Activated naive CD4-positive, alpha-beta T cell treated with anti-CD3 and anti-CD28 coated beads, Interleukin-2, amount 50 U/mL, for 24 hours (primary cell): ENCODE results near the gene NME8.

Experiments used
- H3K27ac Mint-ChIP-seq: one replicate; pipeline ENCODE4 v1.8.0; 2021; ENCODE audit warnings: mild to moderate bottlenecking, mixed read lengths
- H3K27me3 Mint-ChIP-seq: one replicate; pipeline ENCODE4 v1.8.0; 2021; ENCODE audit warnings: mixed read lengths
- H3K36me3 Mint-ChIP-seq: one replicate; pipeline ENCODE4 v1.8.0; 2021; ENCODE audit warnings: mixed read lengths
- H3K4me1 Mint-ChIP-seq: one replicate; pipeline ENCODE4 v1.8.0; 2021; ENCODE audit warnings: mixed read lengths
- H3K4me3 Mint-ChIP-seq: one replicate; pipeline ENCODE4 v1.8.0; 2021; ENCODE audit warnings: mild to moderate bottlenecking, mixed read lengths
- H3K9me3 Mint-ChIP-seq: one replicate; pipeline ENCODE4 v1.8.0; 2021; ENCODE audit warnings: mixed read lengths

The NME8 gene

DNA sequence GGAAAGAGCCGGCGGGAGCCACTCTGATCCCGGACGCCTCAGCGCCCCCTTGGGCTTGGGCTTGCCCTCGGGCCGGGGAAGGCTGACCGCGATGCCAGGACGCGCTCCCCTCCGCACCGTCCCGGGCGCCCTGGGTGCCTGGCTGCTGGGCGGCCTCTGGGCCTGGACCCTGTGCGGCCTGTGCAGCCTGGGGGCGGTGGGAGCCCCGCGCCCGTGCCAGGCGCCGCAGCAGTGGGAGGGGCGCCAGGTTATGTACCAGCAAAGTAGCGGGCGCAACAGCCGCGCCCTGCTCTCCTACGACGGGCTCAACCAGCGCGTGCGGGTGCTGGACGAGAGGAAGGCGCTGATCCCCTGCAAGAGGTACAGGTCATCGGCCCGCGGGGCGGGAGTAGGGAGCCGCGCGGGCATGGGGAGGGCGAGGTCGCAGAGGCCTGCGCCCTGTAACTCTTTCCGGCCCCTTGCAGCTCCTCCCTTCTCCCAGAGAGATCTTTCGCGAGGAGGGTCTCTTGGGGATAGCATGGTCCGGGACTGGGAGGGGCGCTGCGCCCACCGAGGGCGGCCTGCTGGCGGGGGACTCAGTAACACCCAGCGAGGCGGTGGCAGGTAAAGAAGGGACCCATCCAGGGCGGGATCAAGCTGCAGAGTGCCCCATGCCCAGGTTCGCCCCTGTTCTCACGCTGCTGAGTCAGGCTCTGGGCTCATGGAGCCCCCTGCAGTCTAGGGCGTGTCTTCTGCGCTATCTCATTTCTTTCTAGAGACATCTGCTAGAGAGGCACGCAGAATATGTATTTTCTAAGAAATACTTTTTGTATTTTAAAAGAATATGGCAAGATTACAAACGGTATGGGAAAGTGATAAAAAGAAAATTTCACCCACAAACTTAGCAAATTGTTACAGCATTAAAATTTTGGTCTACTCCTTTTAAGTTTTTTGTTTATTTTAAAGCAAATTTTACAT is 72.7 kb downstream of the NME8 start:
- Mint-ChIP-seq H3K27ac (no peak overlapping the region), H3K27me3 (peaks cover 42% of the 10 kb centered on the region), H3K4me3 (peak overlapping the region; percentile 48), H3K36me3 (peaks cover under 1% of the 10 kb centered on the region), H3K4me1 (peaks cover 14% of the 10 kb centered on the region), H3K9me3 (no peaks in the 10 kb centered on the region)

- H3K4me3 Mint-ChIP-seq, result peak overlapping the region; percentile 48
- no peaks in the 10 kb centered on the region for H3K9me3 Mint-ChIP-seq
- H3K36me3 Mint-ChIP-seq, result peaks cover 1% of the 10 kb centered on the region
- H3K4me1 Mint-ChIP-seq, result peaks cover 12% of the 10 kb centered on the region
- H3K27me3 Mint-ChIP-seq, result peaks cover 44% of the 10 kb centered on the region
- H3K27ac Mint-ChIP-seq, result no peak overlapping the region
These were observed 73.5 kb downstream of the NME8 start for GRCh38 chr7:37921876-37922275.

- H3K27ac Mint-ChIP-seq, result no peak overlapping the region
- H3K4me3 Mint-ChIP-seq, result no peak overlapping the region
- peaks cover 34% of the 10 kb centered on the region for H3K27me3 Mint-ChIP-seq
- H3K4me1 Mint-ChIP-seq, result peaks cover 5% of the 10 kb centered on the region
- H3K36me3 Mint-ChIP-seq, result peaks cover 1% of the 10 kb centered on the region
- H3K9me3 Mint-ChIP-seq, result no peaks in the 10 kb centered on the region
These were observed 75.6 kb downstream of the NME8 start for GRCh38 chr7:37923996-37924395.

DNA sequence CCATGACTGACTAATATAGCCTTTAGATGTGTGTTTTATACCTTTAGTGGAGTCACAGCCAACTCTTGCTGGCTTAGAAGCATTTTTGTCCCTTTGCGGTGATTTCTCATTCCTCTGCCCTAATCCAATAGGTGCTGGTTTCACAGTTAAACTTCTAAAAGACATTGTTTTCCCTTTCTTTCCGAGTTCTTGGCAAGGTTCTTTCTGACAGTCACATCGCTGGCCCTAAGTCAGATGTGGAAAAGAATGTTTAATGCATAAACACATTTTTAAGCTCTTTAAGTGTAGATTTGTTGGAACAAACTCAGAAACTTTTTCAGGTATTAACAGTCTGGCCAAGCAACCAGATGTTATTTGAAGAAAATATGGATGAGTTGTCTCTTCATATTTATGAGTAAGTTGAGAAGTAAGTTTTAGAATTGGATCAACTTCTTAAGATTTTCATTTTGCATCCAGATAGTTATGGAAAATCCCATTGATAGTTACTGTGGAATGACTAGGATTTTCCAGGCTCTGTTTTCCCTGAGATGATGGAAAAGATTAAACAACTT is 76.2 kb downstream of the NME8 start:
- Mint-ChIP-seq H3K9me3 (no peaks in the 10 kb centered on the region), H3K36me3 (peaks cover 1% of the 10 kb centered on the region)

DNA sequence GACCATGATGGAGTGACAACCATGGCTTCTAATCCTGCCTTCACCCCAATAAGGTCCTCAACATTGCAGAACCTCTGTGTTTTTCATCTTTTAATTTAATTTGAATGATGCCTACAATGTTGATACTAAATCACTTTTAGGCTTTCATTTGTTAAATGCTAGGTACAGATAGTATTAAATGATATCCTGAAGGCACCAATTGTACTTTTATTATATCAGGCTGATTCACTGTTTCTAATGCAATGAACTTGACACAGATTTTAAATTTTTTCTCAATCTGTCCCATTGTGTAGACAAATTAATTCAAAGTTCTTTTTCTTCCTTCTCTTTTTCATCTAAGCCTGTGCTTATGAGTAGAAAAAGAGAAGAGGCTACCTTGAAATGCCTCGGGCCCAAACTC is 77.2 kb downstream of the NME8 start:
- no peak overlapping the region for H3K27ac Mint-ChIP-seq
- no peaks in the 10 kb centered on the region for H3K4me1 Mint-ChIP-seq
- peaks cover 18% of the 10 kb centered on the region for H3K27me3 Mint-ChIP-seq
- no peaks in the 10 kb centered on the region for H3K9me3 Mint-ChIP-seq
- H3K4me3 Mint-ChIP-seq, result no peak overlapping the region
- H3K36me3 Mint-ChIP-seq, result peaks cover 1% of the 10 kb centered on the region

More for the DNA sequence above, 76.2 kb downstream of the NME8 start:
- Mint-ChIP-seq H3K27ac (no peak overlapping the region), H3K4me1 (peaks cover 5% of the 10 kb centered on the region), H3K4me3 (no peak overlapping the region), H3K27me3 (peaks cover 29% of the 10 kb centered on the region)

- Mint-ChIP-seq H3K36me3 (peaks cover 1% of the 10 kb centered on the region), H3K27me3 (peaks cover 10% of the 10 kb centered on the region), H3K4me3 (no peak overlapping the region), H3K4me1 (no peaks in the 10 kb centered on the region), H3K27ac (no peak overlapping the region), H3K9me3 (no peaks in the 10 kb centered on the region)
These were observed 79.5 kb downstream of the NME8 start for GRCh38 chr7:37927773-37928444.

- Mint-ChIP-seq H3K36me3 (peaks cover 1% of the 10 kb centered on the region), H3K4me1 (no peaks in the 10 kb centered on the region), H3K27ac (no peak overlapping the region), H3K9me3 (no peaks in the 10 kb centered on the region), H3K27me3 (peaks cover 4% of the 10 kb centered on the region), H3K4me3 (no peak overlapping the region)
These were observed 80.5 kb downstream of the NME8 start for GRCh38 chr7:37928878-37929277.

DNA sequence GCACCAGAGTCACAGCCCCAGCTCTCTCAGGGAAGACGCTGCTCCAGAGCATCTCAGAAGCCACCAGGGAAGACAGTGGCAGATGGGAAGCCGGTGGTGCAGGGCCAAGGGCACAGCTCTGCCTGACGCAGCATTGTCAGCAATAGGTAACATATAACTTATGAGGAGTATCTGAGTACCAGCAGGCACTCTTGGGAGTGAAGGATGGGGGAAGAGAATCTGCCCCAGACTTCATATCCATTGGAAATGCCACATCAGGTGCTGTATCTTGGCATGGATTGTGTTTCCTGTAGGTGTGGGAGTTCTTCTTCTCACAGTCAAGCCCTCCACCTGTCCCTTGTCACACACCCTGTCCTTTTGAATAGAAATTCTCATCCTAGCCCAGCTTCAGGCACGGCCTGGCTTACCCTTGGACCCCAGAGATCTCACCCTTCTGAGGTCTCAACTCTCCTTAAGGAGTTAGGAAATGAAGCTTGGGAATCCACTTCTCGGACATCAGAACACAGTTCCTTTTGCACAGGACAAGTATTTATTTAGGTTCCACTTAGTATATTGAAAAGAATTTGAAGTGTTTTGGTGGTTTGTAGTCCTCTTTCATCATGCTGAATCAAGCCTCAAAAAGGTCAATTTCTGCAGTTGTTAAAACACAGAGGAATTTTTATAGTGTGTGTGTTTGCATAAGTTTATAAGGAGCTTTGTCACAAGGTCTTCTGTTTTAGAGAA is 82.0 kb downstream of the NME8 start:
- Mint-ChIP-seq H3K4me3 (no peak overlapping the region), H3K36me3 (peaks cover 1% of the 10 kb centered on the region), H3K4me1 (no peaks in the 10 kb centered on the region), H3K27me3 (peaks cover 3% of the 10 kb centered on the region), H3K27ac (no peak overlapping the region), H3K9me3 (no peaks in the 10 kb centered on the region)

DNA sequence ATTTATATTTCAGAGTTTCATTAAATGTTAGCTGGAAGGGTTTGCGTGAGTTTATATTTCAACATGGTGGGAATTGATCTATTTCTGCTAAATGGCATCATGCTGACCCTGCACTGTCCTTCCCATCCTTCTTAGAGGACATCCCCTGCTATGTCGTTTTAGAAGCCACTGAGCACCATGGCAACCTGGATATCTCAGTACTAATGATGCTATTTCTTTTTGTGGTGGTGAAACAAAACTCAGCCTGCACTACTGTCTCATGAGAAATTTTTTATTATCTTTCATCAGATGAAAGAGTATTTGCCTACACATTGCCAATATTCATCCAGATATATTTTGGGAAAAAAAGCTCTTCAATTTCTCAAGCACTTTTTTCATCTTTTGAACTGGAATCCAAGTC is 84.1 kb downstream of the NME8 start:
- Mint-ChIP-seq H3K9me3 (peaks cover 11% of the 10 kb centered on the region), H3K36me3 (peaks cover 3% of the 10 kb centered on the region), H3K27ac (no peak overlapping the region), H3K4me1 (no peaks in the 10 kb centered on the region), H3K4me3 (no peak overlapping the region), H3K27me3 (peaks cover 1% of the 10 kb centered on the region)

- Mint-ChIP-seq H3K9me3 (peaks cover 11% of the 10 kb centered on the region), H3K27ac (no peak overlapping the region), H3K4me1 (no peaks in the 10 kb centered on the region), H3K27me3 (peaks cover 1% of the 10 kb centered on the region), H3K4me3 (no peak overlapping the region), H3K36me3 (peaks cover 3% of the 10 kb centered on the region)
These were observed 84.7 kb downstream of the NME8 start for GRCh38 chr7:37933018-37933566.

DNA sequence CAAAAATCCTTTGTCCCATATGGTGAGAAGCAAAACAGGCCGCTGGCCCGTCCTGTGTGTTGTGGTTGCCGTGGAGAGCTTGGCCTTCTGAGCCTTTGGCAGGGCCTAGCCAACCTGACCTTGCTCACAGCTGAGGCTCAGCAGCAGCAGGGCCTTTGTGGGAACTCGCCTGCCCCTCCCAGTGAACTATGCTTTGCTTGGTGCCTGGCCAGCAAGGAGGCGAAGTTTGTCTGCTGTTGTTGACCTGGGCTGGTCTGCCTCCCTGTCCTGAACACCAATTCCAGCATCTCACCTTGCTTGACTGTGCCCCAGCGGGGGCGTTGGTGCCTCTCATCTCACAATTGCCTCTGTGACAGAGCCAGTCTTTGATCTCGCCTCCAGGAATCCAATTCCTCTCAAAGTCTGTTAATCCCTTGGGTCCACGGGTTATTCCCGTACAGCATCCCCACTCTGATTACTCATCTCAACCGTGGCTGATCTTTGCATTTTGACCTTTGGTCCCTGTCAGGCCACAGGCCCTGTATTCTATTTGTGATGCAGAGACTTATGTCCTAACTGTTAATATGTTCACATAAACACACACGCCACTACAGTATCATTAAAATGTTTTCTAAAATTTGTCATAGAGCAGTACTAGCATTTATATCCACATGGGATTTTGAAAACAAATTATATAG is 94.7 kb downstream of the NME8 start:
- Mint-ChIP-seq H3K4me3 (no peak overlapping the region), H3K9me3 (peaks cover 4% of the 10 kb centered on the region), H3K36me3 (no peaks in the 10 kb centered on the region), H3K27ac (no peak overlapping the region), H3K27me3 (no peaks in the 10 kb centered on the region), H3K4me1 (no peaks in the 10 kb centered on the region)

DNA sequence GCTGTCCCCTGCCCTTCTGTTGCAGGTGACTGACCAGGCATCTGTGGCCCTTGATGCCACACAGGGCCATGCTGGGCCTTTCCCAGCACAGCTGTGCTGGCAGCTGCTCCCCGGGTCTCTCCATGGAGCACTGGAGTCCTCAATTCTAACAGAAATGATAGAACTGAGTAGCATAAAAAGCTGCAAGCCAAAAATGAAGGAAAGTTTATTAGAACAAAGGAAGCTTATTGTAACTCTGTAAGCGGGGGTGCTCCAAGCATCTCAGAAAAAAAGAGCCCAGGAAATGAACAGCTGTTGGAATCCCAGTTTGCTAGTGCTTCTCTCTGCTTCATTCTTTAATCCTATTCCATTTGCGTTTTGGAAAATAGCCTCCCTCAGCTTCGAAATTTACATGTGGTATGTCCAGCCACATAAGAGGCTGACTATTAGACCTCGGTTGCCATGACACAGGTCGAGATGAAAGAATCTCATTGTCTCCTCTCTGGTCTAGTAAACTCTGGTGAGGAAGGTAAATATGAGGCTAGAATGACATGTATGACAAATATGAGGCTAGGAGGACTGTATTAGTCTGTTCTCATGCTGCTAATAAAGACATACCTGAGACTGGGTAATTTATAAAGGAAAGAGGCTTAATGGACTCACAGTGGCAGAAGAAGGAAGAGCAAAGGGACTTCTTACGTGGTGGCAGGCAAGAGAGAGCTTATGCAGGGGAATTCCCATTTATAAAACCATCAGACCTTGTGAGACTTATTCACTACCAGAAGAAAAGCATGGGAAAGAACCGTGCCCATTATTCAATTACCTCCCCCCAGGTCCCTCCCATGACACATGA is 95.7 kb downstream of the NME8 start:
- Mint-ChIP-seq H3K9me3 (peaks cover 4% of the 10 kb centered on the region), H3K4me3 (no peak overlapping the region), H3K4me1 (no peaks in the 10 kb centered on the region), H3K36me3 (no peaks in the 10 kb centered on the region), H3K27ac (no peak overlapping the region), H3K27me3 (no peaks in the 10 kb centered on the region)

DNA sequence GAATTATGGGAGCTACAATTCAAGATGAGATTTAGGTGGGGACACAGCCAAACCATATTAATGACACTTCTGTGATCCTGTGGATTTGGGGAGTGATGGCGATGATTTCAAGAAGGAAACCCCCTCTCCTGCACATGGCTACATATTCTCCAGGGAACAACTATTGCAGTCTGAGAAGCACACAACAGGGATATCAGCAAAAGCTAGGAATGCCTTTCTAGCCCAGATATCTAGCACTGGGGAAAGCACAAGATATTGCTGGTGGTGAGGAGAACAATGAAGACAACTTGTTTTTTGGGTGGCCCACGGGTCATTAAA is 96.3 kb downstream of the NME8 start:
- Mint-ChIP-seq H3K9me3 (peaks cover 4% of the 10 kb centered on the region), H3K27me3 (no peaks in the 10 kb centered on the region), H3K36me3 (no peaks in the 10 kb centered on the region), H3K27ac (no peak overlapping the region), H3K4me3 (no peak overlapping the region), H3K4me1 (no peaks in the 10 kb centered on the region)

DNA sequence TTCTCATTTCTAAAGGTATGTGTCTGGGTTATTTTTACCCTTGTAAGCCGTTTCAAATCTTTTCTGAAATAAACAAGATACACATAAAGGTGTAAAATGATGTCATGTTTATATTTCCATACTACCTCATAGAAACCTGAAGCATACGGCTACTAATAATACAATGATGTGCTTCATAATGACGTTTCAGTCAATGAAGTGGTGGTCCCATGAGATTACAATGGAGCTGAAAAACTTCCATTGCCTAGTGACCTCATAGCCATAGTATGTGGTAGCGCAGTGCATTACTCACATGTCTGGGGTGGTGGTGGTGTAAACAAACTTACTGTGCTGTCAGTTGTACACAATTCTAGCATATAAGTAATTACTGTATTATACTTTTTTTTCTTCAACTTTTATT is 96.9 kb downstream of the NME8 start:
- no peaks in the 10 kb centered on the region for H3K4me1 Mint-ChIP-seq
- H3K27me3 Mint-ChIP-seq, result no peaks in the 10 kb centered on the region
- no peak overlapping the region for H3K4me3 Mint-ChIP-seq
- H3K36me3 Mint-ChIP-seq, result no peaks in the 10 kb centered on the region
- H3K9me3 Mint-ChIP-seq, result no peaks in the 10 kb centered on the region
- H3K27ac Mint-ChIP-seq, result no peak overlapping the region
